Fibroblast of pulmonary artery (primary cell): ENCODE results near the gene AP3B1.

ENCODE experiments used
- DNase-seq: peaks from one replicate; pipeline ENCODE4 v3.0.0-alpha.2; 2010; ENCODE audit warnings: low read depth
- H3K4me3 ChIP-seq: replicated peaks from 2 replicates; pipeline ENCODE4 v1.5.1; 2011; ENCODE audit warnings: low read depth, mild to moderate bottlenecking, control low read depth, low read length, moderate library complexity
- TF ChIP-seq, protein P1 (sequence below): IDR thresholded peaks from 2 replicates; pipeline ENCODE4 v1.5.1; 2011; ENCODE audit warnings: mild to moderate bottlenecking, control low read depth, low read length, inconsistent platforms; ENCODE audit errors: missing control alignments

The AP3B1 gene

DNA sequence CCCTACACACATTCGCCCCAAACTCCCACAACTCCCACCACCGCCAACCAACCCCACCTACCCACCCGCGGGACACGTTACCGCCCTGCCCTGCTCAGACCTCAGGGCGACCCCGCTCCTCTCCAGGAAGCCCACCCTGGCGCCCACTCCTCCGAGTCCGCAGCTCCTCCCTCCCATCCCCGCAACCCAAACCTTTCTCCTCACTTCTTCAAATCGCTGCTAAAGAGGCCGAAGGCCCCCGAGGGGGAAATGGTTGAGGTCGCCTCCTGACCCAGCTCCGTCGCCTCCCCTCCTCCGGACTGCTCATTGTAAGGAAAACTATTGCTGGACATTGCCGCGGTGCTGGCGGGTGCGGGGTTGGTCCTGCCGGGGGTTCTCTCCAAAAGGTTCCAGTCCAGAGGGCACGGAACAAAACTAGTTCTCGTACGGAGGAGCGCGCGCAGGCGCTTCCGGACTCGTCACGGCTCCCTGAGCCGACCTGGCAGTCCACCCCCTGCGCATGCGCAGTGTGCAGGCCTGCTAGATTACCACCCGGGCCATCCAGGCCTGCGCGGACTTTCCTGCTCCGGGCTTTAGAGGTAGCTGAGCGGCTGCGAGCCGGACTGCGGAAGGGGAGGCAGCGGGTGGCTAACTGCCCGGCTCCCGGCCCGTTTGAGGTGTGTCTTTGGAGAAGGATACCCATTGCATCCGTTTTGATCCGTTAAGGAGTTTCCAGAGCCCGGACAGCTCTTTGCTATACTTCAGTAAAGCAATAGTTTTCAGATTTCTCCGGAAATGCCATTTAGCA is at the start of gene AP3B1:
Gene AP3B1, minus strand, starts transcription at position 451 of the 787 bp plus-strand sequence. Its CDS starts 119 bp downstream, at position 332.
- H3K4me3 ChIP-seq, result peak within 1 kb of the TSS; percentile 96
- DNase-seq, result peak; percentile 99
- TF ChIP-seq, protein P1, sequence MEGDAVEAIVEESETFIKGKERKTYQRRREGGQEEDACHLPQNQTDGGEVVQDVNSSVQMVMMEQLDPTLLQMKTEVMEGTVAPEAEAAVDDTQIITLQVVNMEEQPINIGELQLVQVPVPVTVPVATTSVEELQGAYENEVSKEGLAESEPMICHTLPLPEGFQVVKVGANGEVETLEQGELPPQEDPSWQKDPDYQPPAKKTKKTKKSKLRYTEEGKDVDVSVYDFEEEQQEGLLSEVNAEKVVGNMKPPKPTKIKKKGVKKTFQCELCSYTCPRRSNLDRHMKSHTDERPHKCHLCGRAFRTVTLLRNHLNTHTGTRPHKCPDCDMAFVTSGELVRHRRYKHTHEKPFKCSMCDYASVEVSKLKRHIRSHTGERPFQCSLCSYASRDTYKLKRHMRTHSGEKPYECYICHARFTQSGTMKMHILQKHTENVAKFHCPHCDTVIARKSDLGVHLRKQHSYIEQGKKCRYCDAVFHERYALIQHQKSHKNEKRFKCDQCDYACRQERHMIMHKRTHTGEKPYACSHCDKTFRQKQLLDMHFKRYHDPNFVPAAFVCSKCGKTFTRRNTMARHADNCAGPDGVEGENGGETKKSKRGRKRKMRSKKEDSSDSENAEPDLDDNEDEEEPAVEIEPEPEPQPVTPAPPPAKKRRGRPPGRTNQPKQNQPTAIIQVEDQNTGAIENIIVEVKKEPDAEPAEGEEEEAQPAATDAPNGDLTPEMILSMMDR, result no peak

- TF ChIP-seq, protein P1, result no peak
- H3K4me3 ChIP-seq, result no peak overlapping the region
- DNase-seq, result no peak
Observed at GRCh38 chr5:78341440-78341839, 46.9 kb upstream of the AP3B1 start.

- TF ChIP-seq, protein P1, result no peak
- DNase-seq, result peak; percentile 20
- H3K4me3 ChIP-seq, result no peak overlapping the region
Observed at GRCh38 chr5:78339617-78340436, 45.3 kb upstream of the AP3B1 start.

- TF ChIP-seq, protein P1, result no peak
- no peak overlapping the region for H3K4me3 ChIP-seq
- DNase-seq, result no peak
Observed at GRCh38 chr5:78336698-78337097, 42.2 kb upstream of the AP3B1 start.

- no peak overlapping the region for H3K4me3 ChIP-seq
- TF ChIP-seq, protein P1, result no peak
- DNase-seq, result no peak
Observed at GRCh38 chr5:78335976-78336375, 41.5 kb upstream of the AP3B1 start.

DNA sequence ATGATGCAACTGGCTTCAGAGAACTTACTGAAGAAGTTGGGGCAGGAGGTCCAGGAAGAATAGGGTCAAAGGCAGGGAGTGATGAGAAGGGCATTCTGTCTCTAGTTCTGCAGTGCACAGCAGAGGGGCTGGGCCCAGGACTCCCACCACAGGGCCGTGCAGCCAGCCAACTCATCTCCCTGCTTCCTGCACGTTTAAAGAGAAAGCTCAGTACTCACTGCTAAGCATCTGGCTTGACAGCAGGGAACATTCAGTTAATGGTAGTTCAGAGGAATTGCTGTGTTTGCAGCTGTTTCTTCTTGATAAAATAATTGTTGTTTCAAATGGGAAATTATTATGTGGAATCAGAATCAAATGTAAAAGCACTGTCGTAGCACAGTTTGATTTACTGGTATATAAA is 40.3 kb upstream of the AP3B1 start:
- no peak overlapping the region for H3K4me3 ChIP-seq
- peak; percentile 13 for DNase-seq
- TF ChIP-seq, protein P1, result no peak
